Measurements from ENCODE around the gene PAPPA2. TPM values are rescaled to one million over a fixed set of nuclear protein-coding genes. Genes with fewer than 3 reads are reported as not detected.

The PAPPA2 gene
- total RNA-seq, 1 experiment from 2014 or later = 0.06 TPM

DNA sequence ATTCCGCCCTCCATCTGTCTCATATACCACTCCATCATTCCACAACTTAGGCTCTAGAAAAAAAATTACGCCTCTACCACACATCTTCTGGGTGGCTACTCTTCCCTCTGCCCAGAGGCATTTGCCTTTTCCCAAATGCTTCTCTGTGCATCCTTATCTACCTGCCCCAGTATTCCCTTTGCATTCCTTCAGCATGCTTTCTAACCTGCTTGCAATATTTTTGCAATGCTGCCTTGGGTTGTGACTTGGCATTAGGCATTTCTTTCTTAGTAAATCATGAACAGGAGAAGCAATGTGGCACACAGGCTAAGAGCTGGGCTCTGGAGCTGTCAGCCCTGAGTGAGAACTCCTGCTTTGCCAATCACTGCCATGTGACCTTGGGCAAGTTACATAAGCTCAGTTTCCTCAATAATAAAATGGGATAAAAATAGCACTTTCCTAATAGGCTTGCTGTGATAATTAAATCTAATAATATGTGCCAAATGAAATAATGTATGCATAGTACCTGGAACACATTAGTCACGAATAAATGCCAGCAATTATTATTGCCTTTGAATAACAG, 425.6 kb downstream of the PAPPA2 start:
- Histone ChIP-seq H3K27me3 (replicated peaks; ENCODE audit: insufficient read depth, low read depth, low read length, poor library complexity) (no peaks in the 10 kb centered on the region), H3K4me3 (ENCODE audit: low read depth, low read length, poor library complexity, severe bottlenecking) (no peak overlapping the region), H3K36me3 (ENCODE audit: insufficient read depth, low read length, poor library complexity, severe bottlenecking) (no peaks in the 10 kb centered on the region), H3K9me3 (ENCODE audit: low read depth, low read length, poor library complexity, severe bottlenecking) (no peaks in the 10 kb centered on the region), H3K4me1 (ENCODE audit: insufficient read depth, low read length, poor library complexity, severe bottlenecking) (no peaks in the 10 kb centered on the region), H3K27ac (ENCODE audit: low read depth, low read length, poor library complexity, severe bottlenecking) (no peak overlapping the region)
- intact Hi-C loops (cut with micrococcal nuclease; ENCODE audit: unreplicated experiment) = no loop called here
- ChIA-PET CTCF (no interaction called here), POLR2A (ENCODE audit: low non-redundant PET) (no interaction called here)
- no TSS peak for BruUV-seq (replicated peaks)
- no peak for DNase-seq (ENCODE audit: low spot score)
- TF ChIP-seq, protein P1, sequence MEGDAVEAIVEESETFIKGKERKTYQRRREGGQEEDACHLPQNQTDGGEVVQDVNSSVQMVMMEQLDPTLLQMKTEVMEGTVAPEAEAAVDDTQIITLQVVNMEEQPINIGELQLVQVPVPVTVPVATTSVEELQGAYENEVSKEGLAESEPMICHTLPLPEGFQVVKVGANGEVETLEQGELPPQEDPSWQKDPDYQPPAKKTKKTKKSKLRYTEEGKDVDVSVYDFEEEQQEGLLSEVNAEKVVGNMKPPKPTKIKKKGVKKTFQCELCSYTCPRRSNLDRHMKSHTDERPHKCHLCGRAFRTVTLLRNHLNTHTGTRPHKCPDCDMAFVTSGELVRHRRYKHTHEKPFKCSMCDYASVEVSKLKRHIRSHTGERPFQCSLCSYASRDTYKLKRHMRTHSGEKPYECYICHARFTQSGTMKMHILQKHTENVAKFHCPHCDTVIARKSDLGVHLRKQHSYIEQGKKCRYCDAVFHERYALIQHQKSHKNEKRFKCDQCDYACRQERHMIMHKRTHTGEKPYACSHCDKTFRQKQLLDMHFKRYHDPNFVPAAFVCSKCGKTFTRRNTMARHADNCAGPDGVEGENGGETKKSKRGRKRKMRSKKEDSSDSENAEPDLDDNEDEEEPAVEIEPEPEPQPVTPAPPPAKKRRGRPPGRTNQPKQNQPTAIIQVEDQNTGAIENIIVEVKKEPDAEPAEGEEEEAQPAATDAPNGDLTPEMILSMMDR (conservative IDR thresholded peaks at IDR 0.05; ENCODE audit: low read depth, low read length) = no peak
- TF ChIP-seq EZH2 (IDR thresholded peaks at IDR 0.05; ENCODE audit: borderline replicate concordance, low read depth, low read length, poor library complexity, severe bottlenecking) = no peak

DNA sequence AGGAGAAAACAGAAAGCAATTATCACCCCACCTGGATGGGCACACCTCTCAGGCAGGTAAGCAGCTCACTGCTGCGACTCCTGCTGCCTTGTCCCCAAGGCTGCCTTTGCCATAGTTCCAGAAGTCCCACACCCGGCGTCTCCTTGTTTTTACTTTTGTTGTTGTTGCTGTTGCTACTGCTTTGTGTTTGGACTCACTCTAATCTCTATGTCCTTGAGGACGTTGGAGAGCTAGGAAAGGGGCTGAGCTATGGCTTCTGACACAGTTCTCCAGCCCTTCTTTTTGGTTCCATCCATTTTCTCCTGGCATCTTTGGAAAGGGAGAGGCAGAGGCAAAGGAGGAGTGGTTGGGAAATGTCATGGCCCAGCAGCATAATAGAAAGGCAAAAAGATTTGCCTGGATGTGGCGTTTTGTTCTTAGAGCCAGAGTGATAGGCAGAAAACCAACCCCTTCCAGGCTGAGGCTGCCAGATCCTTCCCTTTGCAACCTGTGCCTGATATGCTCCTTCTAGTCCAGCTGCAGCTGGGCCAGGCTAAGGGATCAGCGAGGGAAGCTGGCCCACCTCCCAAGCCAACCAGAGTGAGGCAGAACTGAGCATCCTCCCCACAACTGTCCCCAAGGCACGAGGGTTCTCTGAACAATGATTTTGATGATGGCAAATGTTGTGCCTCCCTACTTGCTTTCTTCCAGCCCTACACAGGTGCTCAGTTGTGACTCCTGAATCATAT, 430.8 kb downstream of the PAPPA2 start:
- H3K27me3 ChIP-seq (replicated peaks; ENCODE audit: insufficient read depth, low read depth, low read length, poor library complexity) = no peaks in the 10 kb centered on the region
- H3K4me1 ChIP-seq (ENCODE audit: insufficient read depth, low read length, poor library complexity, severe bottlenecking) = peaks cover 22% of the 10 kb centered on the region
- BruUV-seq (replicated peaks) = no TSS peak
- TF ChIP-seq, protein P1 (conservative IDR thresholded peaks at IDR 0.05; ENCODE audit: low read depth, low read length) = no peak
- no peak for TF ChIP-seq EZH2 (IDR thresholded peaks at IDR 0.05; ENCODE audit: borderline replicate concordance, low read depth, low read length, poor library complexity, severe bottlenecking)
- no peak overlapping the region for H3K27ac ChIP-seq (ENCODE audit: low read depth, low read length, poor library complexity, severe bottlenecking)
- DNase-seq (ENCODE audit: low spot score) = no peak
- no peak overlapping the region for H3K4me3 ChIP-seq (ENCODE audit: low read depth, low read length, poor library complexity, severe bottlenecking)
- no peaks in the 10 kb centered on the region for H3K9me3 ChIP-seq (ENCODE audit: low read depth, low read length, poor library complexity, severe bottlenecking)
- CTCF ChIA-PET = no interaction called here
- POLR2A ChIA-PET (ENCODE audit: low non-redundant PET) = no interaction called here
- intact Hi-C loops (cut with micrococcal nuclease; ENCODE audit: unreplicated experiment) = loop anchor here (10.0 kb wide), 2 partner anchors 681 to 1391 kb away; no protein-coding TSS in a partner anchor
- no peaks in the 10 kb centered on the region for H3K36me3 ChIP-seq (ENCODE audit: insufficient read depth, low read length, poor library complexity, severe bottlenecking)

DNA sequence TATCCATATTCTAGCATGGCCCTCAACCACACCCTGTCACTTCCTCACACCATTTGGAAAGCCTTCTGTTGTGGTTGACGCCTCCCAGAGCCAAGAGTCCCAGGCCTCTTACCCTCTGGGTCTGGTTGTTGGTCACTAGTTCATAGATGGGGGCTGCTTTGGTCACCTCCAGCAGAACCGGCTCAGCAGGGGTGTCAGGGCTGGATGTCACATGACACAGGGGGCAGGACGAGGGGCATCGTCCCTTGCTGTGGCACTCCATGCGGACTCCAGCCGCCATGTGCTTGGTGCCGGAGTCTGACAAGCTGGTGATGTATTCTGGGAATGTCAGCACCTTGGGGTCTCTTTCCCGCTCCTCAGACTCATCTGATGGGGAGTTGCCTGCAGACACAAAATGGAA, 431.5 kb downstream of the PAPPA2 start:
- no TSS peak for BruUV-seq (replicated peaks)
- no peaks in the 10 kb centered on the region for H3K27me3 ChIP-seq (replicated peaks; ENCODE audit: insufficient read depth, low read depth, low read length, poor library complexity)
- H3K4me3 ChIP-seq (ENCODE audit: low read depth, low read length, poor library complexity, severe bottlenecking) = no peak overlapping the region
- no peaks in the 10 kb centered on the region for H3K9me3 ChIP-seq (ENCODE audit: low read depth, low read length, poor library complexity, severe bottlenecking)
- H3K27ac ChIP-seq (ENCODE audit: low read depth, low read length, poor library complexity, severe bottlenecking) = no peak overlapping the region
- POLR2A ChIA-PET (ENCODE audit: low non-redundant PET) = no interaction called here
- peaks cover 27% of the 10 kb centered on the region for H3K4me1 ChIP-seq (ENCODE audit: insufficient read depth, low read length, poor library complexity, severe bottlenecking)
- H3K36me3 ChIP-seq (ENCODE audit: insufficient read depth, low read length, poor library complexity, severe bottlenecking) = no peaks in the 10 kb centered on the region
- intact Hi-C loops (cut with micrococcal nuclease; ENCODE audit: unreplicated experiment) = loop anchor here (10.0 kb wide), 2 partner anchors 680 to 1390 kb away; no protein-coding TSS in a partner anchor
- no peak for DNase-seq (ENCODE audit: low spot score)
- TF ChIP-seq EZH2 (IDR thresholded peaks at IDR 0.05; ENCODE audit: borderline replicate concordance, low read depth, low read length, poor library complexity, severe bottlenecking) = no peak
- TF ChIP-seq, protein P1 (conservative IDR thresholded peaks at IDR 0.05; ENCODE audit: low read depth, low read length) = no peak
- CTCF ChIA-PET = no interaction called here
